GM12872 (cell line): Measurements from ENCODE around the gene CFAP73.

Source experiments
- TF ChIP-seq, protein P1 (sequence below): IDR thresholded peaks from 3 replicates; pipeline ENCODE4 v1.5.1; 2011; ENCODE audit warnings: low read depth, mild to moderate bottlenecking, low read length, moderate library complexity; ENCODE audit not compliant: insufficient read depth

Gene CFAP73

DNA sequence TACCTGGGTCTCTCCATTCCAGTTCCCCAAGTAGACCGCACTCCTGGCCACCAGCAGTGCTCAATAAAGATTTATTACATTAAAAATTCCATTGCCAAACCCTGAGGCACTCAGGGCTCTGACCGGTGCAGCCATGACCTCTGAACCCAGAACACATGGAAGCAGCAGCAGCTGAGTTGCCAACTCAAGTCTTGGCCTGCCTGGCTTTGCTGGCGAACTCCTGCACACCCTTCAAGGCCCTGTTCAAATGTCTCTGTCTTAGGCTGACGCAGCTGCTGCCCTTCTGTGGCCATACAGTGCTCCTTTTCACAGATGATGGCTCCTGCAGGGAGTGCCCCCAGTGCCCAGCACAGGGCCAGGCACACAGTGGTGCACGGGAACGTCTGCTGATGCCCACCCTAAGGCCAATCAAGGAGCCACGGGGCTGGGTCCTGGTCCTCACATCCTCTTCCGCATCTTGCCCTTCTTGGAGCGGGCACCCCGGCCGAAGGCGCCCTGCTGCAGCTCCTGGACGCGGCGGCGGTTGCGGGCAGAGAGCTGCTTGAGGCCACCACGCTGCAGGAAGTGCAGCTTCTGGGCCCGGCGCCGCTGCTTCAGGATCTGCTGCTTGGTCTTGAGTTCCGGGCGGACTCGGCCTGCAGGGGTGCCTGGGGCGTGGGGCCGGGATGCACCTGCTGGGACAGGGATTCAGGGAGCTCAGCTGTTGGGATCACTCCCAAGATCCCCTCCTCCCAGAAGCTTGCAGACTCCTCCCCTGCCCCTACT, 9.1 kb downstream of the CFAP73 start:
- TF ChIP-seq, protein P1, sequence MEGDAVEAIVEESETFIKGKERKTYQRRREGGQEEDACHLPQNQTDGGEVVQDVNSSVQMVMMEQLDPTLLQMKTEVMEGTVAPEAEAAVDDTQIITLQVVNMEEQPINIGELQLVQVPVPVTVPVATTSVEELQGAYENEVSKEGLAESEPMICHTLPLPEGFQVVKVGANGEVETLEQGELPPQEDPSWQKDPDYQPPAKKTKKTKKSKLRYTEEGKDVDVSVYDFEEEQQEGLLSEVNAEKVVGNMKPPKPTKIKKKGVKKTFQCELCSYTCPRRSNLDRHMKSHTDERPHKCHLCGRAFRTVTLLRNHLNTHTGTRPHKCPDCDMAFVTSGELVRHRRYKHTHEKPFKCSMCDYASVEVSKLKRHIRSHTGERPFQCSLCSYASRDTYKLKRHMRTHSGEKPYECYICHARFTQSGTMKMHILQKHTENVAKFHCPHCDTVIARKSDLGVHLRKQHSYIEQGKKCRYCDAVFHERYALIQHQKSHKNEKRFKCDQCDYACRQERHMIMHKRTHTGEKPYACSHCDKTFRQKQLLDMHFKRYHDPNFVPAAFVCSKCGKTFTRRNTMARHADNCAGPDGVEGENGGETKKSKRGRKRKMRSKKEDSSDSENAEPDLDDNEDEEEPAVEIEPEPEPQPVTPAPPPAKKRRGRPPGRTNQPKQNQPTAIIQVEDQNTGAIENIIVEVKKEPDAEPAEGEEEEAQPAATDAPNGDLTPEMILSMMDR = no peak

DNA sequence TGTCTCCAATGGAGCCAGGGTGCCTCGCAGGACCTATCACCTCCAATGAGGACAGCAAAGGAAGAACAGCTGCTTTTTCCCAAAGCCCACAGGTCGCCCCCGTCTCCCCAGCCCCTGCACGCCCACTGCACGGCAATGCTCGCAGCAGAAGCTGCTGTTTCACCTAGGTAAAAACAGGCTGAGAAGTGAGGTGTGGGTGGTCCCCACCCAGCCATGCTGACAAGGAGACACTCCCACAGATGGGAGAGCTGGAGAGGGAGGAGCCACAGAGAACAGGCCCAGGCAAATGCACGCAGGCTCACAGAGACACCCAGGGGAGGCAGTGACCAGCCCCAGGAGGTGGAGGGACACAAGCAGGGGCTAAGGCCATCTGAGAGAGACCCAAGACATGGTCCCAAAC, 10.4 kb downstream of the CFAP73 start:
- TF ChIP-seq, protein P1 = no peak

DNA sequence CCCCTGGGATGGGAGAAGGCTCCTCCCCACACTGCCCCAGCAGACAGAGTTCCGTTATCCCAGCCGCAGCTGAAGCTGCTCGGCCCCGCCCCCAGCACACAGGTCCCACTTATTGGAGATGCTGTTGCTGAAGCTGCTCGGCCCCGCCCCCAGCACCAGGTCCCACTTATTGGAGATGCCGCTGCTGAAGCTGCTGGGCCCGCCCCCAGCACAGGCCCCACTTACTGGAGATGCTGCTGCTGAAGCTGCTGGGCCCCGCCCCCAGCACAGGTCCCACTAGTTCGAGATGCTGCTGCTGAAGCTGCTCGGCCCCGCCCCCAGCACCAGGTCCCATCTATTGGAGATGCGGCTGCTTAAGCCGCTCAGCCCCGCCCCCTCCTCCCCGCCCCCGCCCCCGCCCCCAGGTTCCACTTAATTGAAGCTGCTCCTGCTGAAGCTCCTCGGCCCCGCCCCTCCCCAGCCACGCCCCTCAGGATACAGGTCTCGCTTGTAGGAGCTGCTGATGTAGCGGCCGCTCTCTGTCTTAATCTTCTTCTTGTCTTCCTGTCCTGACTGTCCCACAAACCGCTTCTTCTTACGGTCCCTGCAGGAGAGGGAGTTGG, 12.0 kb downstream of the CFAP73 start:
- TF ChIP-seq, protein P1 = no peak

DNA sequence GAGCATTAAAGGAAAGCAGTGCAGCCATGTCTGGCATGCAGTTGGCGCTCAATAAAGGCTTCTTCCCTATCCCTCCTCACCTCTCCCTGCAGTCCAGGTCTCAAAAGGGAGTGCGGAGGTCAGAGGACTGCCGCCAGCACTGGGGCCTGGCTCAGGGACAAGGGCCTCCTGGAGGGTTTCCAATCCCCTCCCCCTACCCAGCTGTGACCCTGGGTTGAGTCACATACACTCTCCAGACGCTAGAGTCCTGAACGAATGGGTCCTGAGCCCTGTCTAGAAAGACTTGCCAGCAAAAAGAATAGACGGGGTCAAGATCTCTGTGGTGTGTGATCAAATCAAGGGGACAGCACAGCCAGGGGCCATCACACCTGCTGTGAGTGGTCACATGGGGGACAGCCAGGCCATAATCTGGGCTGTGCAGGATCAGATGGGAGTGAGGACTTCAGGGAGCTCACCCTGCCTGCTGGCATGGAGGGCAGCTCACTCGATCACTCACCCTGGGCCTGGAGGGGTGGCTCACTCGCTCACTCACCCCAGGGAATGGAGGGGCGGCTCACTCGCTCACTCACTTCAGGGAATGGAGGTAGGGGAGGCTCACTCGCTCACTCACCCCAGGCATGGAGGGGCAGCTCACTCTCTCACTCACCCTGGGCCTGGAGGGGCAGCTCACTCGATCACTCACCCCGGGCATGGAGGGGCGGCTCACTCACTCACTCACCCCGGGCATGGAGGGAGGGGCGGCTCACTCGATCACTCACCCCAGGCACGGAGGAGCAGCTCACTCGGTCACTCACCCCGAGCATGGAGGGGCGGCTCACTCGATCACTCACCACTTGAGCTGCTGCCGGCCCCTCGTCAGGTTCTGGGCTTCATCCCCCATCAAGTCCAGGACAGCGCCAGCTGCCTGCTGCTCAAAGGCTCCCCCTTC, 12.8 kb downstream of the CFAP73 start:
- TF ChIP-seq, protein P1 = no peak

DNA sequence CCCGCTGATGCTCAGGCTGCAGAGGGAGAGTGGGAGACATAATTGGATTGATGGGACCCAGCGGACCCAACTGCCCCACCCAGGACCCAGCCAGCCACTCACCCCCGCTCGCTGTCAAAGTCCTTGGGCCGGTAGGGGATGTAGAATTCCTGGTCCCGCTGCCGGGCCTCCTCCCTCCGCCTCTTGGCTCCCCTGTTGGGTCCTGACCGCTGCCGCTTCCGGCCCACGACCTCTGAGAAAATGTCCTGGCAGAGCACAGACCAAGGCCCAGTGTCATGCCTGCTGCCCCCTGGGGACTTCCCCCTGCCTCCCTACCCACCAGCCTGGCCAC, 13.5 kb downstream of the CFAP73 start:
- TF ChIP-seq, protein P1 = no peak

DNA sequence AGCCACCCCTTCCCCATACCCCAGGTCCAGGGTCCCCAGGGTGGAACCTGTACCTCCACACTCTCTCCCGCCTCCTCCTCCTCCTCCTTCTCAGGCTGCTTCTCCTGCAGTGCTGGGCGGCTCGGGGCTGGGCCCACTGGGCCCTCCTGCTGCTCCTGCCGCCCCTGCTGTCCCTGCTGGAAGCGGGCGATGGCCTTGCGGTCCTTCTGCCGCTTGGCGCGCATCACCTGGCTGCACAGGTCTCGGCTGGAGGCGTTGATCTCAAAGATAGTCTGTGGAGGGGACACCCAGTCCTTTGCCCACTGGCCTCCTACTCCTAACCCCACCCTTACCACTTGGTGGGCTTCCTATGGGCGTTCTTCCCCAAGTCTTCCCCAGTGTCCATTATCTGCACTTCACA, 14.5 kb downstream of the CFAP73 start:
- TF ChIP-seq, protein P1 = no peak
